Activated CD4-positive, alpha-beta T cell treated with anti-CD3 and anti-CD28 coated beads, Interleukin-2, amount 10 ng/mL, durations not matched to agents 24 days and 14 days (primary cell): ENCODE measurements around the gene PDE10A. TPM values are rescaled to one million over a fixed set of nuclear protein-coding genes. Genes with fewer than 3 reads are reported as not detected.

ENCODE experiments used
- DNase-seq: peaks from one replicate; pipeline ENCODE4 v3.0.0; 2022
- H3K27ac Mint-ChIP-seq: one replicate; pipeline ENCODE4 v1.8.0; 2022; ENCODE audit warnings: mild to moderate bottlenecking, mixed read lengths
- H3K27me3 Mint-ChIP-seq: one replicate; pipeline ENCODE4 v1.8.0; 2022; ENCODE audit warnings: mixed read lengths
- H3K36me3 Mint-ChIP-seq: one replicate; pipeline ENCODE4 v1.8.0; 2022; ENCODE audit warnings: low read depth, mild to moderate bottlenecking, mixed read lengths
- H3K4me1 Mint-ChIP-seq: one replicate; pipeline ENCODE4 v1.8.0; 2021; ENCODE audit warnings: mixed read lengths
- H3K4me3 Mint-ChIP-seq: one replicate; pipeline ENCODE4 v1.8.0; 2022; ENCODE audit warnings: mild to moderate bottlenecking, moderate library complexity, mixed read lengths
- H3K9me3 Mint-ChIP-seq: one replicate; pipeline ENCODE4 v1.8.0; 2021; ENCODE audit warnings: mixed read lengths
- intact Hi-C: fragments of 100-400 bp; cut with micrococcal nuclease; formaldehyde crosslinking; loops from one replicate; pipeline ENCODE4 v1.15.1; 2023
- total RNA-seq: library from RNA; stranded (reverse); gene quantifications from 2 replicates; pipeline ENCODE4 v1.2.3, GENCODE V29; 2022

PDE10A gene
- total RNA-seq, 1 donor from 2014 or later: not detected

- Mint-ChIP-seq H3K4me1 (no peaks in the 10 kb centered on the region), H3K36me3 (no peaks in the 10 kb centered on the region), H3K27ac (no peak overlapping the region), H3K4me3 (no peak overlapping the region), H3K27me3 (no peaks in the 10 kb centered on the region), H3K9me3 (no peaks in the 10 kb centered on the region)
- intact Hi-C loops: no loop called here
- DNase-seq: no peak
Observed at GRCh38 chr6:165692106-165692653, 29.1 kb upstream of the PDE10A start.

- no peaks in the 10 kb centered on the region for H3K36me3 Mint-ChIP-seq
- no peaks in the 10 kb centered on the region for H3K27me3 Mint-ChIP-seq
- H3K9me3 Mint-ChIP-seq: no peaks in the 10 kb centered on the region
- intact Hi-C loops: no loop called here
- H3K27ac Mint-ChIP-seq: no peak overlapping the region
- DNase-seq: no peak
- H3K4me3 Mint-ChIP-seq: no peak overlapping the region
- no peaks in the 10 kb centered on the region for H3K4me1 Mint-ChIP-seq
Observed at GRCh38 chr6:165689699-165690098, 26.7 kb upstream of the PDE10A start.

- Mint-ChIP-seq H3K4me3 (no peak overlapping the region), H3K27ac (no peak overlapping the region), H3K36me3 (no peaks in the 10 kb centered on the region), H3K4me1 (no peaks in the 10 kb centered on the region), H3K9me3 (no peaks in the 10 kb centered on the region), H3K27me3 (no peaks in the 10 kb centered on the region)
- intact Hi-C loops: no loop called here
- DNase-seq: no peak
Observed at GRCh38 chr6:165686596-165687365, 23.7 kb upstream of the PDE10A start.

GRCh38 chr6:165685302-165685701 lies 22.3 kb upstream of the PDE10A start:
- no peak for DNase-seq
- no peaks in the 10 kb centered on the region for H3K36me3 Mint-ChIP-seq
- intact Hi-C loops: no loop called here

GRCh38 chr6:165684333-165684732 lies 21.3 kb upstream of the PDE10A start:
- H3K36me3 Mint-ChIP-seq: no peaks in the 10 kb centered on the region
- DNase-seq: no peak
- intact Hi-C loops: no loop called here
- H3K27ac Mint-ChIP-seq: no peak overlapping the region
- H3K4me1 Mint-ChIP-seq: no peaks in the 10 kb centered on the region
- H3K4me3 Mint-ChIP-seq: no peak overlapping the region
- H3K9me3 Mint-ChIP-seq: no peaks in the 10 kb centered on the region
- H3K27me3 Mint-ChIP-seq: no peaks in the 10 kb centered on the region

More at GRCh38 chr6:165685302-165685701, 22.3 kb upstream of the PDE10A start:
- H3K4me1 Mint-ChIP-seq: no peaks in the 10 kb centered on the region
- no peaks in the 10 kb centered on the region for H3K27me3 Mint-ChIP-seq
- H3K27ac Mint-ChIP-seq: no peak overlapping the region
- H3K9me3 Mint-ChIP-seq: no peaks in the 10 kb centered on the region
- no peak overlapping the region for H3K4me3 Mint-ChIP-seq

- H3K27me3 Mint-ChIP-seq: no peaks in the 10 kb centered on the region
- no peaks in the 10 kb centered on the region for H3K4me1 Mint-ChIP-seq
- intact Hi-C loops: no loop called here
- no peak overlapping the region for H3K27ac Mint-ChIP-seq
- H3K36me3 Mint-ChIP-seq: no peaks in the 10 kb centered on the region
- no peak for DNase-seq
- H3K9me3 Mint-ChIP-seq: no peaks in the 10 kb centered on the region
- no peak overlapping the region for H3K4me3 Mint-ChIP-seq
Observed at GRCh38 chr6:165680975-165681374, 17.9 kb upstream of the PDE10A start.

- no peak for DNase-seq
- H3K4me3 Mint-ChIP-seq: no peak overlapping the region
- H3K27ac Mint-ChIP-seq: no peak overlapping the region
- intact Hi-C loops: no loop called here
- H3K4me1 Mint-ChIP-seq: no peaks in the 10 kb centered on the region
- H3K27me3 Mint-ChIP-seq: no peaks in the 10 kb centered on the region
- no peaks in the 10 kb centered on the region for H3K36me3 Mint-ChIP-seq
- H3K9me3 Mint-ChIP-seq: no peaks in the 10 kb centered on the region
Observed at GRCh38 chr6:165679326-165679725, 16.3 kb upstream of the PDE10A start.

GRCh38 chr6:165678904-165679303 lies 15.9 kb upstream of the PDE10A start:
- DNase-seq: no peak
- Mint-ChIP-seq H3K4me3 (no peak overlapping the region), H3K36me3 (no peaks in the 10 kb centered on the region), H3K4me1 (no peaks in the 10 kb centered on the region), H3K9me3 (no peaks in the 10 kb centered on the region), H3K27ac (no peak overlapping the region), H3K27me3 (no peaks in the 10 kb centered on the region)
- intact Hi-C loops: no loop called here

- Mint-ChIP-seq H3K27me3 (no peaks in the 10 kb centered on the region), H3K9me3 (no peaks in the 10 kb centered on the region), H3K27ac (no peak overlapping the region), H3K4me3 (no peak overlapping the region), H3K36me3 (no peaks in the 10 kb centered on the region), H3K4me1 (no peaks in the 10 kb centered on the region)
- intact Hi-C loops: no loop called here
- no peak for DNase-seq
Observed at GRCh38 chr6:165678429-165678828, 15.4 kb upstream of the PDE10A start.

- H3K27ac Mint-ChIP-seq: no peak overlapping the region
- no peak for DNase-seq
- no peaks in the 10 kb centered on the region for H3K36me3 Mint-ChIP-seq
- H3K27me3 Mint-ChIP-seq: no peaks in the 10 kb centered on the region
- H3K9me3 Mint-ChIP-seq: no peaks in the 10 kb centered on the region
- no peak overlapping the region for H3K4me3 Mint-ChIP-seq
- intact Hi-C loops: no loop called here
- no peaks in the 10 kb centered on the region for H3K4me1 Mint-ChIP-seq
Observed at GRCh38 chr6:165677091-165677490, 14.1 kb upstream of the PDE10A start.

- Mint-ChIP-seq H3K27me3 (no peaks in the 10 kb centered on the region), H3K27ac (no peak overlapping the region), H3K4me3 (no peak overlapping the region), H3K9me3 (no peaks in the 10 kb centered on the region), H3K36me3 (no peaks in the 10 kb centered on the region), H3K4me1 (no peaks in the 10 kb centered on the region)
- no peak for DNase-seq
- intact Hi-C loops: no loop called here
Observed at GRCh38 chr6:165676435-165677068, 13.5 kb upstream of the PDE10A start.

- H3K27me3 Mint-ChIP-seq: no peaks in the 10 kb centered on the region
- no peak overlapping the region for H3K4me3 Mint-ChIP-seq
- no peaks in the 10 kb centered on the region for H3K4me1 Mint-ChIP-seq
- no peaks in the 10 kb centered on the region for H3K36me3 Mint-ChIP-seq
- no peak overlapping the region for H3K27ac Mint-ChIP-seq
- H3K9me3 Mint-ChIP-seq: no peaks in the 10 kb centered on the region
- no peak for DNase-seq
- intact Hi-C loops: no loop called here
Observed at GRCh38 chr6:165675120-165675519, 12.1 kb upstream of the PDE10A start.

GRCh38 chr6:165674155-165675029 lies 11.4 kb upstream of the PDE10A start:
- no peak for DNase-seq
- Mint-ChIP-seq H3K4me3 (no peak overlapping the region), H3K4me1 (no peaks in the 10 kb centered on the region), H3K9me3 (no peaks in the 10 kb centered on the region), H3K27me3 (no peaks in the 10 kb centered on the region), H3K36me3 (no peaks in the 10 kb centered on the region), H3K27ac (no peak overlapping the region)
- intact Hi-C loops: no loop called here
